Left lung (tissue), 10 donors: ENCODE results near the gene ZNF764. TPM values are rescaled to one million over a fixed set of nuclear protein-coding genes. Genes with fewer than 3 reads are reported as not detected.
A peak's percentile ranks its signal among the peaks of the same experiment; 100 is the strongest.

Experiments used
- ATAC-seq: fragments of 200-7000 bp; cut with Tn5 transposase; one replicate; pipeline ENCODE4 v1.9.1; 2020; ENCODE audit warnings: moderate library complexity
- DNase-seq, 4 donors: peaks; one replicate each; pipeline ENCODE4 v3.0.0-alpha.2; 2013 to 2020
- H3K27ac ChIP-seq, 2 donors: fragments of 200-600 bp; sonication (generic) in 1 of 2; one replicate each; pipeline versions ENCODE4 v1.5.0 to v1.8.0; 2020 to 2021
- H3K27me3 ChIP-seq, 2 donors: fragments of 200-600 bp; sonication (generic) in 1 of 2; one replicate each; pipeline versions ENCODE4 v1.5.0 to v1.8.0; 2020 to 2021
- H3K36me3 ChIP-seq, 2 donors: fragments of 200-600 bp; sonication (generic) in 1 of 2; one replicate each; pipeline versions ENCODE4 v1.5.0 to v1.8.0; 2020 to 2021
- H3K4me1 ChIP-seq, 2 donors: fragments of 200-600 bp; one replicate each; pipeline ENCODE4 v1.8.0; 2021
- H3K4me3 ChIP-seq, 2 donors: fragments of 200-600 bp; sonication (generic) in 1 of 2; one replicate each; pipeline versions ENCODE4 v1.5.0 to v1.8.0; 2020 to 2021; ENCODE audit warnings: mild to moderate bottlenecking in 1 of 2
- H3K9me3 ChIP-seq, 2 donors: fragments of 200-600 bp; sonication (generic) in 1 of 2; one replicate each; pipeline versions ENCODE4 v1.5.0 to v1.8.0; 2020 to 2021
- CTCF ChIP-seq, 2 donors: fragments of 200-600 bp; sonication (generic) in 1 of 2; IDR thresholded peaks; one replicate each; pipeline versions ENCODE4 v1.5.0 to v1.8.0; 2021; ENCODE audit warnings: antibody characterized with exemption in 2 of 2
- intact Hi-C, 2 donors: fragments of 100-400 bp; cut with DNase I; formaldehyde crosslinking; loops; one replicate each; pipeline versions ENCODE4 v1.11.2 to v1.14.2; 2022
- polyA plus RNA-seq, 6 donors: library from polyadenylated mRNA; unstranded; fragments of 120-200 nt; gene quantifications; one replicate each; pipeline ENCODE4 v1.2.1, GENCODE V29; 2013; ENCODE audit not compliant: insufficient read length in 6 of 6
- total RNA-seq, 2 donors: library from RNA; stranded (reverse); fragmentation: NEBNext Ultra II Directional; extraction: Animal tissue kit (Norgen Biotek cat#: 25700); gene quantifications; one replicate each; pipeline ENCODE4 v1.2.1, GENCODE V29; 2021
- donor health status: DM: no; HTN: yes; CAD: no.
- donor health status: DM: no; HTN: no; CAD: no.

The ZNF764 gene
- total and polyA plus RNA-seq, 8 donors = 7.4 to 15.8 (median 11.8) TPM

GRCh38 chr16:30603945-30604315 is 45.8 kb upstream of the ZNF764 start:
- Histone ChIP-seq H3K4me1 (peaks cover 0 to 52% of the 10 kb centered on the region in 2 donors), H3K36me3 (peaks cover 0 to 51% of the 10 kb centered on the region in 2 donors), H3K27ac (no peak overlapping the region), H3K4me3 (no peak overlapping the region), H3K9me3 (no peaks in the 10 kb centered on the region), H3K27me3 (no peaks in the 10 kb centered on the region)
- DNase-seq (no peak), ATAC-seq (no peak)
- TF ChIP-seq CTCF (IDR thresholded peaks at IDR 0.05) = no peak
- intact Hi-C loops = no loop called here

- H3K4me3 ChIP-seq = no peak overlapping the region
- intact Hi-C loops = no loop called here
- ATAC-seq (peak; percentile 44), DNase-seq (no peak)
- peaks cover 0 to 49% of the 10 kb centered on the region in 2 donors for H3K4me1 ChIP-seq
- H3K36me3 ChIP-seq = peaks cover 0 to 51% of the 10 kb centered on the region in 2 donors
- TF ChIP-seq CTCF (IDR thresholded peaks at IDR 0.05) = no peak
- H3K9me3 ChIP-seq = no peaks in the 10 kb centered on the region
- H3K27ac ChIP-seq = peak overlapping the region in 1 of 2 donors; percentile 53
- no peaks in the 10 kb centered on the region for H3K27me3 ChIP-seq
Measured at GRCh38 chr16:30602616-30603277, 44.6 kb upstream of the ZNF764 start.

- Histone ChIP-seq H3K4me1 (peaks cover 0 to 49% of the 10 kb centered on the region in 2 donors), H3K27me3 (no peaks in the 10 kb centered on the region), H3K4me3 (no peak overlapping the region), H3K27ac (peak overlapping the region in 1 of 2 donors; percentile 53), H3K36me3 (peaks cover 0 to 49% of the 10 kb centered on the region in 2 donors), H3K9me3 (no peaks in the 10 kb centered on the region)
- no peak for TF ChIP-seq CTCF (IDR thresholded peaks at IDR 0.05)
- no peak for ATAC-seq
- intact Hi-C loops = no loop called here
- no peak for DNase-seq
Measured at GRCh38 chr16:30601966-30602365, 43.8 kb upstream of the ZNF764 start.

GRCh38 chr16:30600929-30601328 is 42.8 kb upstream of the ZNF764 start:
- ATAC-seq (no peak), DNase-seq (no peak)
- intact Hi-C loops = no loop called here
- no peak for TF ChIP-seq CTCF (IDR thresholded peaks at IDR 0.05)
- H3K4me3 ChIP-seq = no peak overlapping the region
- no peaks in the 10 kb centered on the region for H3K9me3 ChIP-seq
- H3K36me3 ChIP-seq = peaks cover 0 to 39% of the 10 kb centered on the region in 2 donors
- peaks cover 0 to 44% of the 10 kb centered on the region in 2 donors for H3K4me1 ChIP-seq
- H3K27me3 ChIP-seq = no peaks in the 10 kb centered on the region
- no peak overlapping the region for H3K27ac ChIP-seq

GRCh38 chr16:30600215-30600614 is 42.0 kb upstream of the ZNF764 start:
- Histone ChIP-seq H3K36me3 (peaks cover 0 to 32% of the 10 kb centered on the region in 2 donors), H3K9me3 (no peaks in the 10 kb centered on the region), H3K4me3 (no peak overlapping the region), H3K27me3 (no peaks in the 10 kb centered on the region), H3K4me1 (peaks cover 0 to 38% of the 10 kb centered on the region in 2 donors), H3K27ac (no peak overlapping the region)
- DNase-seq = no peak
- no peak for ATAC-seq
- no peak for TF ChIP-seq CTCF (IDR thresholded peaks at IDR 0.05)
- intact Hi-C loops = no loop called here
